Measurements from ENCODE around the gene USP17L12. TPM values are rescaled to one million over a fixed set of nuclear protein-coding genes. Genes with fewer than 3 reads are reported as not detected.
"Not testable (repeated sequence)": the region's sequence is repeated elsewhere in the genome, so short reads cannot be mapped to it uniquely, and the experiment has no call there.

USP17L12 gene, protein sequence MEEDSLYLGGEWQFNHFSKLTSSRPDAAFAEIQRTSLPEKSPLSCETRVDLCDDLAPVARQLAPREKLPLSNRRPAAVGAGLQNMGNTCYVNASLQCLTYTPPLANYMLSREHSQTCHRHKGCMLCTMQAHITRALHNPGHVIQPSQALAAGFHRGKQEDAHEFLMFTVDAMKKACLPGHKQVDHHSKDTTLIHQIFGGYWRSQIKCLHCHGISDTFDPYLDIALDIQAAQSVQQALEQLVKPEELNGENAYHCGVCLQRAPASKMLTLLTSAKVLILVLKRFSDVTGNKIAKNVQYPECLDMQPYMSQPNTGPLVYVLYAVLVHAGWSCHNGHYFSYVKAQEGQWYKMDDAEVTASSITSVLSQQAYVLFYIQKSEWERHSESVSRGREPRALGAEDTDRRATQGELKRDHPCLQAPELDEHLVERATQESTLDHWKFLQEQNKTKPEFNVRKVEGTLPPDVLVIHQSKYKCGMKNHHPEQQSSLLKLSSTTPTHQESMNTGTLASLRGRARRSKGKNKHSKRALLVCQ
- not detected in 2 replicates for total RNA-seq (ENCODE audit: low replicate concordance)

DNA sequence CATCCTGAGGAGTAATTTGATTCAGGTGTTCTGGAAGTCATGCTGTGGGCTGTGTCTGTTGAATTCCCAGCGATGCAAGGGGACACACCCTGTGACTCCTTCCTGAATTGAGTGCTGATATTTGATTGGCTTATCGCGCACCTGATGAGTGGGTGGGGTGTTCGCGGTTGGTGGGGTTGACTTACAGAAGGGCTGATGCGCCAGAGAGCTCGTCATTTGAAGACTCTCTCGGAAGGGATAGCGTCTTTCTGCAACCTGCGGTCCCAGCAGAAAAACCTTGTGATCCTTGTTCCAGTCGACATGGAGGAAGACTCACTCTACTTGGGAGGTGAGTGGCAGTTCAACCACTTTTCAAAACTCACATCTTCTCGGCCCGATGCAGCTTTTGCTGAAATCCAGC lies at the start of gene USP17L12:
USP17L12 (plus strand) TSS at position 301 of the 400 bp plus-strand sequence; CDS start at position 301, 0 bp downstream.
- not testable (repeated sequence) for H3K4me1 Mint-ChIP-seq; H3K27ac Mint-ChIP-seq; H3K4me3 ChIP-seq; H3F3A ChIP-seq (ENCODE audit: low read depth); H3K27ac ChIP-seq; H3K9ac ChIP-seq; H3K36me3 Mint-ChIP-seq; H3K27me3 ChIP-seq; H3K4me3 Mint-ChIP-seq; H3K4me1 ChIP-seq; H3K27me3 Mint-ChIP-seq (ENCODE audit: insufficient read depth, low read depth); H4K20me1 ChIP-seq (ENCODE audit: low read depth); H2AFZ ChIP-seq (replicated peaks); H3K4me2 ChIP-seq; DNase-seq (ENCODE audit: low spot score); H3K9me3 Mint-ChIP-seq; H3K9me3 ChIP-seq (ENCODE audit: low read depth); H3K79me2 ChIP-seq (ENCODE audit: low read depth); H3K36me3 ChIP-seq

DNA sequence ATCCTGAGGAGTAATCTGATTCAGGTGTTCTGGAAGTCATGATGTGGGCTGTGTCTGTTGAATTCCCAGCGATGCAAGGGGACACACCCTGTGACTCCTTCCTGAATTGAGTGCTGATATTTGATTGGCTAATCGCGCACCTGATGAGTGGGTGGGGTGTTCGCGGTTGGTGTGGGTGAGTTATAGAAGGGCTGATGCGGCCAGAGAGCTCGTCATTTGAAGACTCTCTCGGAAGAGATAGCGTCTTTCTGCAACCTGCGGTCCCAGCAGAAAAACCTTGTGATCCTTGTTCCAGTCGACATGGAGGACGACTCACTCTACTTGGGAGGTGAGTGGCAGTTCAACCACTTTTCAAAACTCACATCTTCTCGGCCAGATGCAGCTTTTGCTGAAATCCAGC lies 9.6 kb upstream of the USP17L12 start, which contains the start of gene USP17L10:
USP17L10 (plus strand) TSS at position 301 of the 400 bp plus-strand sequence; CDS start at position 301, 0 bp downstream.
- not testable (repeated sequence) for H3K27me3 ChIP-seq; H3K27ac ChIP-seq; H3K9me3 ChIP-seq (ENCODE audit: low read depth); H3K9me3 Mint-ChIP-seq; H3K27me3 Mint-ChIP-seq (ENCODE audit: insufficient read depth, low read depth); H2AFZ ChIP-seq (replicated peaks); H3F3A ChIP-seq (ENCODE audit: low read depth); H3K27ac Mint-ChIP-seq; H3K4me1 ChIP-seq; H3K79me2 ChIP-seq (ENCODE audit: low read depth); DNase-seq (ENCODE audit: low spot score); H3K36me3 Mint-ChIP-seq; H3K36me3 ChIP-seq; H3K4me1 Mint-ChIP-seq; H3K4me2 ChIP-seq; H4K20me1 ChIP-seq (ENCODE audit: low read depth); H3K4me3 ChIP-seq; H3K4me3 Mint-ChIP-seq; H3K9ac ChIP-seq

DNA sequence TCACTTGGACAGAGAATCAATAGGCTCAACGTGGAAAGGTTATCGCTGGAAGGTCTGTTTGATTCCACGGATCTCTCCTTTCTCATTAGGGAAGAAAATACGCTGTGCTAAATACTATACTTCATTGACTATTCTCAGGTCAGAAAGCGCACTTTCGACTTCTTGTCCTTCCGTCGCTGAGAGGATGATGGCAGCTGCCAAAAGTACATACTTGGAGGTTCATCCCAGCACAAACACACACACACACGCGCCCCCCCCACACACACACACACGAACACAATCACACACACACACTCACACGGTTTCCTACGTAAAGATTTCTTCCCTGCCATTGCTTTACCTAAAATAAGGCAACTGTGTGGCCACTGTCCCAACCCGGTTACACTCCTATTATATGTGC lies 5.3 kb upstream of the USP17L12 start:
- not testable (repeated sequence) for H3K4me3 ChIP-seq; DNase-seq (ENCODE audit: low spot score); H3K36me3 ChIP-seq; H3K79me2 ChIP-seq (ENCODE audit: low read depth); H3K27ac ChIP-seq; H3K4me3 Mint-ChIP-seq; H3K4me1 ChIP-seq; H3K9me3 ChIP-seq (ENCODE audit: low read depth); H3K27me3 Mint-ChIP-seq (ENCODE audit: insufficient read depth, low read depth); H3K4me1 Mint-ChIP-seq; H3F3A ChIP-seq (ENCODE audit: low read depth); H3K36me3 Mint-ChIP-seq; H3K9me3 Mint-ChIP-seq; H3K4me2 ChIP-seq; H2AFZ ChIP-seq (replicated peaks); H3K27me3 ChIP-seq; H3K9ac ChIP-seq; H4K20me1 ChIP-seq (ENCODE audit: low read depth); H3K27ac Mint-ChIP-seq

DNA sequence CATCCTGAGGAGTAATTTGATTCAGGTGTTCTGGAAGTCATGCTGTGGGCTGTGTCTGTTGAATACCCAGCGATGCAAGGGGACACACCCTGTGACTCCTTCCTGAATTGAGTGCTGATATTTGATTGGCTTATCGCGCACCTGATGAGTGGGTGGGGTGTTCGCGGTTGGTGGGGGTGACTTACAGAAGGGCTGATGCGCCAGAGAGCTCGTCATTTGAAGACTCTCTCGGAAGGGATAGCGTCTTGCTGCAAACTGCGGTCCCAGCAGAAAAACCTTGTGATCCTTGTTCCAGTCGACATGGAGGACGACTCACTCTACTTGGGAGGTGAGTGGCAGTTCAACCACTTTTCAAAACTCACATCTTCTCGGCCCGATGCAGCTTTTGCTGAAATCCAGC lies 4.8 kb upstream of the USP17L12 start, which contains the start of gene USP17L11:
USP17L11 (plus strand) TSS at position 301 of the 400 bp plus-strand sequence; CDS start at position 301, 0 bp downstream.
- not testable (repeated sequence) for H3F3A ChIP-seq (ENCODE audit: low read depth); H3K27ac Mint-ChIP-seq; H3K79me2 ChIP-seq (ENCODE audit: low read depth); H3K36me3 ChIP-seq; H3K4me2 ChIP-seq; DNase-seq (ENCODE audit: low spot score); H3K27me3 Mint-ChIP-seq (ENCODE audit: insufficient read depth, low read depth); H3K27ac ChIP-seq; H3K4me3 ChIP-seq; H3K9me3 ChIP-seq (ENCODE audit: low read depth); H4K20me1 ChIP-seq (ENCODE audit: low read depth); H3K4me1 ChIP-seq; H3K9ac ChIP-seq; H3K9me3 Mint-ChIP-seq; H3K4me3 Mint-ChIP-seq; H2AFZ ChIP-seq (replicated peaks); H3K27me3 ChIP-seq; H3K36me3 Mint-ChIP-seq; H3K4me1 Mint-ChIP-seq

DNA sequence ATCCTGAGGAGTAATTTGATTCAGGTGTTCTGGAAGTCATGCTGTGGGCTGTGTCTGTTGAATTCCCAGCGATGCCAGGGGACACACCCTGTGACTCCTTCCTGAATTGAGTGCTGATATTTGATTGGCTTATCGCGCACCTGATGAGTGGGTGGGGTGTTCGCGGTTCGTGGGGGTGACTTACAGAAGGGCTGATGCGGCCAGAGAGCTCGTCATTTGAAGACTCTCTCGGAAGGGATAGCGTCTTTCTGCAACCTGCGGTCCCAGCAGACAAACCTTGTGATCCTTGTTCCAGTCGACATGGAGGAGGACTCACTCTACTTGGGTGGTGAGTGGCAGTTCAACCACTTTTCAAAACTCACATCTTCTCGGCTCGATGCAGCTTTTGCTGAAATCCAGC lies 4.6 kb downstream of the USP17L12 start, which contains the start of gene USP17L13:
USP17L13 (plus strand) TSS at position 301 of the 400 bp plus-strand sequence; CDS start at position 301, 0 bp downstream.
- H3K27ac Mint-ChIP-seq; H3K36me3 ChIP-seq; H3K9ac ChIP-seq; H3K4me3 Mint-ChIP-seq; H3K27ac ChIP-seq; DNase-seq (ENCODE audit: low spot score); H2AFZ ChIP-seq (replicated peaks); H3K4me1 ChIP-seq; H3K9me3 Mint-ChIP-seq; H3K79me2 ChIP-seq (ENCODE audit: low read depth); H3K4me1 Mint-ChIP-seq; H3F3A ChIP-seq (ENCODE audit: low read depth); H3K9me3 ChIP-seq (ENCODE audit: low read depth); H3K4me3 ChIP-seq; H4K20me1 ChIP-seq (ENCODE audit: low read depth); H3K27me3 ChIP-seq; H3K36me3 Mint-ChIP-seq; H3K27me3 Mint-ChIP-seq (ENCODE audit: insufficient read depth, low read depth); H3K4me2 ChIP-seq: not testable (repeated sequence)

DNA sequence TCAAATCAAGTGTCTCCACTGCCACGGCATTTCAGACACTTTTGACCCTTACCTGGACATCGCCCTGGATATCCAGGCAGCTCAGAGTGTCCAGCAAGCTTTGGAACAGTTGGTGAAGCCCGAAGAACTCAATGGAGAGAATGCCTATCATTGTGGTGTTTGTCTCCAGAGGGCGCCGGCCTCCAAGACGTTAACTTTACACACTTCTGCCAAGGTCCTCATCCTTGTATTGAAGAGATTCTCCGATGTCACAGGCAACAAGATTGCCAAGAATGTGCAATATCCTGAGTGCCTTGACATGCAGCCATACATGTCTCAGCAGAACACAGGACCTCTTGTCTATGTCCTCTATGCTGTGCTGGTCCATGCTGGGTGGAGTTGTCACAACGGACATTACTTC lies 10.3 kb downstream of the USP17L12 start:
- not testable (repeated sequence) for H3K4me1 ChIP-seq; H3K27me3 Mint-ChIP-seq (ENCODE audit: insufficient read depth, low read depth); H3F3A ChIP-seq (ENCODE audit: low read depth); H3K4me3 ChIP-seq; H3K36me3 ChIP-seq; H3K9me3 Mint-ChIP-seq; H3K27me3 ChIP-seq; H3K4me1 Mint-ChIP-seq; H3K4me3 Mint-ChIP-seq; H4K20me1 ChIP-seq (ENCODE audit: low read depth); H3K4me2 ChIP-seq; H3K36me3 Mint-ChIP-seq; H3K9me3 ChIP-seq (ENCODE audit: low read depth); H3K27ac ChIP-seq; H2AFZ ChIP-seq (replicated peaks); DNase-seq (ENCODE audit: low spot score); H3K9ac ChIP-seq; H3K27ac Mint-ChIP-seq; H3K79me2 ChIP-seq (ENCODE audit: low read depth)

DNA sequence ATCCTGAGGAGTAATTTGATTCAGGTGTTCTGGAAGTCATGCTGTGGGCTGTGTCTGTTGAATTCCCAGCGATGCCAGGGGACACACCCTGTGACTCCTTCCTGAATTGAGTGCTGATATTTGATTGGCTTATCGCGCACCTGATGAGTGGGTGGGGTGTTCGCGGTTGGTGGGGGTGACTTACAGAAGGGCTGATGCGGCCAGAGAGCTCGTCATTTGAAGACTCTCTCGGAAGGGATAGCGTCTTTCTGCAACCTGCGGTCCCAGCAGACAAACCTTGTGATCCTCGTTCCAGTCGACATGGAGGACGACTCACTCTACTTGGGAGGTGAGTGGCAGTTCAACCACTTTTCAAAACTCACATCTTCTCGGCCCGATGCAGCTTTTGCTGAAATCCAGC lies 14.1 kb downstream of the USP17L12 start, which contains the start of gene USP17L15:
USP17L15 (plus strand) TSS at position 301 of the 400 bp plus-strand sequence; CDS start at position 301, 0 bp downstream.
- H3K79me2 ChIP-seq (ENCODE audit: low read depth); H3K27me3 ChIP-seq; H3K27me3 Mint-ChIP-seq (ENCODE audit: insufficient read depth, low read depth); H3F3A ChIP-seq (ENCODE audit: low read depth); H3K4me1 Mint-ChIP-seq; H3K36me3 Mint-ChIP-seq; H3K27ac ChIP-seq; H3K4me3 Mint-ChIP-seq; H3K36me3 ChIP-seq; H3K4me2 ChIP-seq; H3K9ac ChIP-seq; H4K20me1 ChIP-seq (ENCODE audit: low read depth); H3K9me3 Mint-ChIP-seq; H3K27ac Mint-ChIP-seq; DNase-seq (ENCODE audit: low spot score); H3K4me1 ChIP-seq; H2AFZ ChIP-seq (replicated peaks); H3K4me3 ChIP-seq; H3K9me3 ChIP-seq (ENCODE audit: low read depth): not testable (repeated sequence)

DNA sequence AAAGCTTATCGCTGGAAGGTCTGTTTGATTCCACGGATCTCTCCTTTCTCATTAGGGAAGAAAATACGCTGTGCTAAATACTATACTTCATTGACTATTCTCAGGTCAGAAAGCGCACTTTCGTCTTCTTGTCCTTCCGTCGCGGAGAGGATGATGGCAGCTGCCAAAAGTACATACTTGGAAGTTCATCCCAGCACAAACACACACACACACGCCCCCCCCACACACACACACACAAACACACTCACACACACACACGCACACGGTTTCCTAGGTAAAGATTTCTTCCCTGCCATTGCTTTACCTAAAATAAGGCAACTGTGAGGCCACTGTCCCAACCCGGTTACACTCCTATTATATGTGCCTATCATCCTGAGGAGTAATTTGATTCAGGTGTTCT lies 18.5 kb downstream of the USP17L12 start:
- H3K4me2 ChIP-seq; H3K9me3 ChIP-seq (ENCODE audit: low read depth); H3K36me3 Mint-ChIP-seq; H3K9ac ChIP-seq; H3K4me1 Mint-ChIP-seq; H3K36me3 ChIP-seq; H3K4me1 ChIP-seq; H3K4me3 ChIP-seq; H3K27me3 ChIP-seq; H3F3A ChIP-seq (ENCODE audit: low read depth); H2AFZ ChIP-seq (replicated peaks); H3K9me3 Mint-ChIP-seq; H3K27me3 Mint-ChIP-seq (ENCODE audit: insufficient read depth, low read depth); H3K27ac ChIP-seq; H3K27ac Mint-ChIP-seq; H3K4me3 Mint-ChIP-seq; H3K79me2 ChIP-seq (ENCODE audit: low read depth); H4K20me1 ChIP-seq (ENCODE audit: low read depth): not testable (repeated sequence)
- peak; percentile 1 for DNase-seq (ENCODE audit: low spot score)
